GM12878 (cell line): ENCODE data around the gene OR7C2. TPM values are rescaled to one million over a fixed set of nuclear protein-coding genes. Genes with fewer than 3 reads are reported as not detected.
"Not testable (repeated sequence)": the region's sequence is repeated elsewhere in the genome, so short reads cannot be mapped to it uniquely, and the experiment has no call there.

Experiments
- ATAC-seq: fragments of 200-7000 bp; cut with Tn5 transposase; 3 replicates; pipeline ENCODE4 v1.9.1; 2020; ENCODE audit warnings: mild to moderate bottlenecking, moderate library complexity
- BruUV-seq: library from RNA; stranded (reverse); fragments of 400-500 nt; replicated peaks from 2 replicates; lab custom pipeline; 2021; lab: Mats Ljungman, UMichigan
- CTCF ChIA-PET: fragments of 300-600 bp; sonication (Branson Sonifier 250); formaldehyde crosslinking; extraction: SDS; loops from one replicate; lab custom pipeline; 2021; ENCODE audit warnings: inconsistent platforms; lab: Yijun Ruan, JAX
- POLR2A ChIA-PET: fragments of 350-600 bp; formaldehyde crosslinking; extraction: SDS; loops from one replicate; lab custom pipeline; 2021; ENCODE audit warnings: inconsistent platforms; lab: Charles Lee
- RAD21 ChIA-PET: fragments of 300-600 bp; sonication (Branson Sonifier 250); formaldehyde crosslinking; loops from one replicate; lab custom pipeline; 2023; ENCODE audit warnings: antibody characterized with exemption; ENCODE audit not compliant: unreplicated experiment; lab: Charles Lee
- SMC1A ChIA-PET: fragments of 300-600 bp; sonication (Branson Sonifier 250); formaldehyde crosslinking; loops from one replicate; lab custom pipeline; 2023; ENCODE audit not compliant: unreplicated experiment, uncharacterized antibody; lab: Charles Lee
- DNase-seq: peaks from one replicate; pipeline ENCODE4 v3.0.0-alpha.2; 2011; ENCODE audit warnings: low read depth, low spot score
- FAIRE-seq: peaks from 3 replicates; lab custom pipeline; 2011; peaks lifted over from hg19 to GRCh38; lab: Jason Lieb, UNC
- H2AFZ ChIP-seq: 2 replicates; pipeline ENCODE4 v1.6.0; 2011; ENCODE audit warnings: low read depth, low read length, control low read depth; ENCODE audit not compliant: control insufficient read depth
- H3K27ac ChIP-seq: 2 replicates; pipeline ENCODE4 v1.5.1; 2011; ENCODE audit warnings: control low read depth; ENCODE audit not compliant: control insufficient read depth, insufficient read depth
- H3K27me3 ChIP-seq, 2 experiments: replicated peaks in 1 of 2; 2 replicates each; pipeline versions ENCODE4 v1.6.0 to v1.6.1; 2011; ENCODE audit warnings: low read length in 1 of 2; ENCODE audit not compliant: control insufficient read depth in 2 of 2, insufficient read depth in 2 of 2
- H3K36me3 ChIP-seq, 2 experiments: 2 replicates each; pipeline ENCODE4 v1.5.1; 2011; ENCODE audit warnings: low read length in 1 of 2; ENCODE audit not compliant: control insufficient read depth in 2 of 2, insufficient read depth in 2 of 2
- H3K4me1 ChIP-seq: 2 replicates; pipeline ENCODE4 v1.6.1; 2011; ENCODE audit warnings: mild to moderate bottlenecking, low read length, moderate library complexity, mixed read lengths; ENCODE audit not compliant: control insufficient read depth, insufficient read depth
- H3K4me2 ChIP-seq: 2 replicates; pipeline ENCODE4 v1.6.0; 2011; ENCODE audit warnings: control low read depth; ENCODE audit not compliant: control insufficient read depth, insufficient read depth
- H3K4me3 ChIP-seq: fragments of 200-600 bp; sonication (generic); 2 replicates; pipeline ENCODE4 v1.5.1; 2016
- H3K79me2 ChIP-seq: 2 replicates; pipeline ENCODE4 v1.6.0; 2011; ENCODE audit warnings: low read length; ENCODE audit not compliant: control insufficient read depth, insufficient read depth
- H3K9ac ChIP-seq: 2 replicates; pipeline ENCODE4 v1.8.0; 2011; ENCODE audit warnings: low read length, control low read depth, mixed read lengths; ENCODE audit not compliant: control insufficient read depth, insufficient read depth
- H3K9me3 ChIP-seq: replicated peaks from 3 replicates; pipeline ENCODE4 v1.5.1; 2011; ENCODE audit warnings: mild to moderate bottlenecking, low read length; ENCODE audit not compliant: control insufficient read depth, insufficient read depth
- H4K20me1 ChIP-seq: 2 replicates; pipeline ENCODE4 v1.6.0; 2011; ENCODE audit not compliant: control insufficient read depth, insufficient read depth
- BCL11A ChIP-seq: IDR thresholded peaks from 2 replicates; pipeline ENCODE4 v1.6.1; 2011; ENCODE audit warnings: low read depth, low read length
- CEBPZ ChIP-seq: fragments of 150-350 bp; IDR thresholded peaks from 2 replicates; pipeline ENCODE4 v1.6.1; 2016; ENCODE audit warnings: low read depth, low read length
- MTA2 ChIP-seq: fragments of 450-650 bp; IDR thresholded peaks from 2 replicates; pipeline ENCODE4 v1.6.1; 2016; ENCODE audit warnings: low read depth, mild to moderate bottlenecking, moderate library complexity
- PAX5 ChIP-seq: IDR thresholded peaks from 2 replicates; pipeline ENCODE4 v1.6.1; 2011; ENCODE audit warnings: low read depth, low read length, borderline replicate concordance
- POLR2AphosphoS5 ChIP-seq: IDR thresholded peaks from 2 replicates; pipeline ENCODE4 v1.6.1; 2011; ENCODE audit warnings: mild to moderate bottlenecking, low read length, inconsistent platforms
- PRDM15 ChIP-seq: fragments of 450-650 bp; formaldehyde crosslinking; IDR thresholded peaks from 2 replicates; pipeline ENCODE4 v1.4.0; 2020; ENCODE audit warnings: mild to moderate bottlenecking, moderate library complexity
- SP1 ChIP-seq: IDR thresholded peaks from one replicate; pipeline ENCODE4 v1.6.1; 2011; ENCODE audit warnings: low read depth, low read length
- TCF12 ChIP-seq: IDR thresholded peaks from 2 replicates; pipeline ENCODE4 v1.6.1; 2011; ENCODE audit warnings: low read depth, mild to moderate bottlenecking, low read length
- whole genome bisulfite sequencing: methylation state at CpG from one replicate; pipeline ENCODE4 v1.1.6; 2016; ENCODE audit warnings: low lambda C conversion rate; ENCODE audit not compliant: insufficient replicate concordance, insufficient coverage; ENCODE audit errors: missing lambda C conversion rate; 5-methylcytosine and 5-hydroxymethylcytosine counted together
- in situ Hi-C: fragments of 300-500 bp; cut with MboI; formaldehyde crosslinking; loops from 9 replicates; pipeline ENCODE4 v1.14.3; 2018; ENCODE audit warnings: mixed read lengths
- intact Hi-C: fragments of 100-400 bp; cut with micrococcal nuclease; formaldehyde crosslinking; loops from one replicate; pipeline ENCODE4 v1.14.2; 2022; ENCODE audit not compliant: unreplicated experiment
- polyA plus RNA-seq, 11 experiments: library from polyadenylated mRNA; depleted of rRNA in 4 of 11; unstranded in 6 of 11; stranded (reverse) in 5 of 11; fragments of >200 nt; fragmentation: Nextera tagmentation in 4 of 11; fragmentation: Illumina TruSeq in 1 of 11; extraction: Ambion mirVana in 4 of 11; extraction: Trizol in 1 of 11; gene quantifications; 1 replicate in 1 of 11; 2 replicates in 10 of 11; pipeline versions ENCODE4 v1.2.1 to v1.2.3, GENCODE V29; 2011 to 2016; ENCODE audit warnings: inconsistent platforms in 2 of 11, missing spikeins in 2 of 11, low read depth in 1 of 11
- total RNA-seq, 4 experiments: library from RNA; depleted of rRNA in 3 of 4; stranded (reverse); fragments of >200 nt in 3 of 4; fragmentation: Illumina TruSeq in 1 of 4; extraction: Trizol in 1 of 4; gene quantifications; 2 replicates each; pipeline versions ENCODE4 v1.2.1 to v1.2.3, GENCODE V29; 2013 to 2021

The OR7C2 gene
- total and polyA plus RNA-seq, 10 of the 15 experiments (the other 5 are each of a cell fraction or from before 2014, with no cell fraction given): not detected

GRCh38 chr19:14944456-14944855 is 3.2 kb downstream of the OR7C2 start:
- FAIRE-seq (peak; percentile 47), DNase-seq (no peak), ATAC-seq (no peak)
- BruUV-seq: no TSS peak
- Histone ChIP-seq H3K9me3 (no peaks in the 10 kb centered on the region), H3K27ac (no peak overlapping the region), H3K79me2 (no peaks in the 10 kb centered on the region), H3K27me3 (no peaks in the 10 kb centered on the region), H3K4me2 (no peak overlapping the region), H2AFZ (no peak overlapping the region), H3K4me1 (no peaks in the 10 kb centered on the region), H3K4me3 (no peak overlapping the region), H3K36me3 (no peaks in the 10 kb centered on the region), H4K20me1 (no peaks in the 10 kb centered on the region), H3K9ac (no peak overlapping the region)
- 0% methylated on average over 1 of the region's 1 CpG for WGBS
- no peak for TF ChIP-seq TCF12
- TF ChIP-seq POLR2AphosphoS5: no peak
- no peak for TF ChIP-seq MTA2
- no peak for TF ChIP-seq PRDM15
- TF ChIP-seq CEBPZ: no peak
- no peak for TF ChIP-seq BCL11A
- no peak for TF ChIP-seq PAX5
- TF ChIP-seq SP1: no peak
- ChIA-PET SMC1A (no interaction called here), CTCF (interaction anchor here (0.5 to 1.5 kb wide), 5 partner anchors 12 to 1438 kb away, joined by 3 read pairs; no protein-coding TSS in a partner anchor), POLR2A (no interaction called here), RAD21 (no interaction called here)
- intact Hi-C loops (no loop called here), in situ Hi-C loops (no loop called here)

GRCh38 chr19:14949413-14949812 is 8.1 kb downstream of the OR7C2 start:
- H3K36me3 ChIP-seq, intact Hi-C loops, H3K9me3 ChIP-seq, ATAC-seq, H3K9ac ChIP-seq, H3K27me3 ChIP-seq, DNase-seq, H3K4me1 ChIP-seq, SMC1A ChIA-PET, BruUV-seq, H3K27ac ChIP-seq, POLR2A ChIA-PET, RAD21 ChIA-PET, H4K20me1 ChIP-seq, in situ Hi-C loops, H2AFZ ChIP-seq, H3K79me2 ChIP-seq, CTCF ChIA-PET, H3K4me2 ChIP-seq, H3K4me3 ChIP-seq, FAIRE-seq: not testable (repeated sequence)
- 25% methylated on average over 10 of the region's 10 CpGs for WGBS
